Duodenal mucosa (tissue), 2 donors: Measurements from ENCODE around the gene FBLL1.
"Not testable (repeated sequence)": the region's sequence is repeated elsewhere in the genome, so short reads cannot be mapped to it uniquely, and the experiment has no call there.

Experiments used
- H3K27ac ChIP-seq: one replicate; pipeline ENCODE4 v1.7.0; 2013; ENCODE audit warnings: low read depth, low read length
- H3K27me3 ChIP-seq, 2 donors: one replicate each; pipeline ENCODE4 v1.7.0; 2013; ENCODE audit warnings: low read length in 2 of 2, control low read depth in 1 of 2; ENCODE audit not compliant: insufficient read depth in 2 of 2, control insufficient read depth in 1 of 2
- H3K36me3 ChIP-seq, 2 donors: one replicate each; pipeline ENCODE4 v1.7.0; 2013; ENCODE audit warnings: low read length in 2 of 2, control low read depth in 1 of 2; ENCODE audit not compliant: insufficient read depth in 2 of 2, control insufficient read depth in 1 of 2
- H3K4me1 ChIP-seq, 2 donors: one replicate each; pipeline ENCODE4 v1.7.0; 2013; ENCODE audit warnings: low read length in 2 of 2, control low read depth in 1 of 2; ENCODE audit not compliant: insufficient read depth in 2 of 2, control insufficient read depth in 1 of 2
- H3K4me3 ChIP-seq, 2 donors: one replicate each; pipeline ENCODE4 v1.7.0; 2013; ENCODE audit warnings: low read length in 2 of 2, low read depth in 1 of 2
- H3K9ac ChIP-seq, 2 donors: one replicate each; pipeline ENCODE4 v1.7.0; 2013; ENCODE audit warnings: low read length in 2 of 2, low read depth in 1 of 2
- H3K9me3 ChIP-seq, 2 donors: one replicate each; pipeline ENCODE4 v1.7.0; 2013; ENCODE audit warnings: low read length in 2 of 2, control low read depth in 1 of 2; ENCODE audit not compliant: control insufficient read depth in 1 of 2

The FBLL1 gene

DNA sequence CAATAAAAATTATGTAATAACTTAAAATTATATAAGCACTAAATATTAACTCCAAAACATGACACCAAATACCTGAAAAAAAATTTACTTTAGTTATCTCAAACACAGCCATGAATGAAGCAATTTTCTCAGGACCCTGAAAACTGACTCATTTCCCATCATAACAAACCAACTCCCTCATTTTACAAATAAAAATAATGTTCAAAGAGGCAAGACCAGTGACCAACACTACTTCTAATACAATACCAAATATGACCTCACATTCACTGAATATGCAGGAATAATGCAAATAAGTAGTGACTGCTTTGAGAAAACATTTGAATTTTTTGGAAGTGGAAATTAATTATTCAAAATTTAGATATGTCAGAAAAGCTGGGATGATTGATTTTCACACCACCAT is 21.6 kb downstream of the FBLL1 start:
- H3K27ac ChIP-seq, result no peak overlapping the region
- H3K27me3 ChIP-seq, result no peaks in the 10 kb centered on the region
- H3K9me3 ChIP-seq, result no peaks in the 10 kb centered on the region
- peaks cover 12 to 53% of the 10 kb centered on the region in 2 donors for H3K36me3 ChIP-seq
- H3K9ac ChIP-seq, result no peak overlapping the region
- no peaks in the 10 kb centered on the region for H3K4me1 ChIP-seq
- H3K4me3 ChIP-seq, result no peak overlapping the region

GRCh38 chr5:168552146-168552545 is 23.0 kb downstream of the FBLL1 start:
- Histone ChIP-seq H3K4me1 (no peaks in the 10 kb centered on the region), H3K27ac (no peak overlapping the region), H3K27me3 (no peaks in the 10 kb centered on the region), H3K36me3 (peaks cover 17 to 67% of the 10 kb centered on the region in 2 donors), H3K9ac (no peak overlapping the region), H3K4me3 (no peak overlapping the region), H3K9me3 (no peaks in the 10 kb centered on the region)

DNA sequence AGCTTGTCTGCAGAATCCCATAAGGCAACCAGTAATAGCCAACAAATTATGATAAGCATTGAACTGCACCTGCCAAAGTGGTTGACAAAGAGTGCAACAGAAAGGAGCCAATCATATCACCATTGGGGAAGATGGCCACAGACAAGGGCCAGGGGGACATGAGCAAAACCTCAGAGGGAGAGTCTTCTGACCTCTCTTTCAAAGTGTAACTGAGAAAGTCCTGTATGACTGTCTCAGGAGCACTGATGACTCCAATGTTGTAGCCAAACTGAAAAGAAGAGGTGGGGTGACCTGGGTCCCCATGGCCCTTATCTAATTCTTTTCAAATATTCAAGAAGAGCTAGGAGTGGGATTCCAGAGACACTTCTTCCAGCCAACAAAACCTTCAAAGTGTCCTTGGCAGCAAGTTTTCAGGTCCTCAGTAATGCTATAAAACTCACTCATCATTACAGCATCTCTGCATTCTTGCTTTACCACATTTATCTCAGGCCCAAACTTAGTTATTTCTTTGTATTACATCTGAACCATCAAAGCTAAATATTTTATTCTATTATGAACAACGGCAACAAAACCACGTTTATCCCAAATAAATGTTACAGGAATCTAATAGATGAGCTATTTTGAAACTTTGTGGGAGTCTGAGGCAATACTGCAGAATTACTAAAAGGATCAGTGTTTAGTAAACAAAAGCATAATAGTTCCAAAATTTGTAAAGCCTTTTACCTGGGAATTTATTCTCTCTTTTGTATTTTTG is 24.4 kb downstream of the FBLL1 start:
- H3K4me3 ChIP-seq, result no peak overlapping the region

DNA sequence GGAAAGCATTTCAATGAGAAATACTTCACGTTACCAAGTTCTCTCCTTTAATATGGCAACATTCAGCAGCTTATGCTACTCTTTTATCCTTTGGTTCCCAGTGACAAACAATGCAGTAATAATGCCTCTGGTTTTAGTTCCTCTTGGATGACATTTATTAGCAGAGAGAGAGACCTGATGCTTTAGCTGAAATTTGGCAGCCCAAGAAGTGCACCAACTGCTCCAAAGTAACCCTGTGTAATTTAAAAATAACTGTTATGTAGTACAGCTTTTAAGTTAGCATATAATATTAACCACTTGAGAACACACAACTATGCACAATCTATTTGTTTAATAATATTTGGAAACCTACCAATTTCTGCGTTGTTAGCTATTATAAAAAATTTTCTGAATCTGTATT is 28.3 kb downstream of the FBLL1 start:
- Histone ChIP-seq H3K27ac (no peak overlapping the region), H3K4me1 (peaks cover 3 to 4% of the 10 kb centered on the region in 2 donors), H3K9ac (no peak overlapping the region), H3K9me3 (no peaks in the 10 kb centered on the region), H3K36me3 (peaks cover 27 to 84% of the 10 kb centered on the region in 2 donors), H3K4me3 (no peak overlapping the region), H3K27me3 (no peaks in the 10 kb centered on the region)

More for the DNA sequence above, 24.4 kb downstream of the FBLL1 start:
- Histone ChIP-seq H3K9ac (no peak overlapping the region), H3K4me1 (no peaks in the 10 kb centered on the region), H3K36me3 (peaks cover 23 to 70% of the 10 kb centered on the region in 2 donors), H3K27ac (no peak overlapping the region), H3K27me3 (no peaks in the 10 kb centered on the region), H3K9me3 (no peaks in the 10 kb centered on the region)

GRCh38 chr5:168562279-168562678 is 33.2 kb downstream of the FBLL1 start:
- H3K9ac ChIP-seq, result no peak overlapping the region
- H3K27ac ChIP-seq, result no peak overlapping the region
- peaks cover 7 to 11% of the 10 kb centered on the region in 2 donors for H3K4me1 ChIP-seq
- H3K36me3 ChIP-seq, result peaks cover 29 to 72% of the 10 kb centered on the region in 2 donors
- no peaks in the 10 kb centered on the region for H3K9me3 ChIP-seq
- no peak overlapping the region for H3K4me3 ChIP-seq
- no peaks in the 10 kb centered on the region for H3K27me3 ChIP-seq

- peaks cover 23 to 67% of the 10 kb centered on the region in 2 donors for H3K36me3 ChIP-seq
- no peaks in the 10 kb centered on the region for H3K27me3 ChIP-seq
Measured at GRCh38 chr5:168563959-168564358, 34.9 kb downstream of the FBLL1 start.

GRCh38 chr5:168568738-168569137 is 39.6 kb downstream of the FBLL1 start:
- Histone ChIP-seq H3K27me3 (no peaks in the 10 kb centered on the region), H3K4me1 (no peaks in the 10 kb centered on the region), H3K9me3 (no peaks in the 10 kb centered on the region), H3K9ac (no peak overlapping the region), H3K36me3 (peaks cover 17 to 34% of the 10 kb centered on the region in 2 donors), H3K27ac (no peak overlapping the region), H3K4me3 (no peak overlapping the region)

More at GRCh38 chr5:168563959-168564358, 34.9 kb downstream of the FBLL1 start:
- Histone ChIP-seq H3K4me3 (no peak overlapping the region), H3K9me3 (no peaks in the 10 kb centered on the region), H3K9ac (no peak overlapping the region), H3K27ac (no peak overlapping the region), H3K4me1 (peaks cover 7 to 11% of the 10 kb centered on the region in 2 donors)

DNA sequence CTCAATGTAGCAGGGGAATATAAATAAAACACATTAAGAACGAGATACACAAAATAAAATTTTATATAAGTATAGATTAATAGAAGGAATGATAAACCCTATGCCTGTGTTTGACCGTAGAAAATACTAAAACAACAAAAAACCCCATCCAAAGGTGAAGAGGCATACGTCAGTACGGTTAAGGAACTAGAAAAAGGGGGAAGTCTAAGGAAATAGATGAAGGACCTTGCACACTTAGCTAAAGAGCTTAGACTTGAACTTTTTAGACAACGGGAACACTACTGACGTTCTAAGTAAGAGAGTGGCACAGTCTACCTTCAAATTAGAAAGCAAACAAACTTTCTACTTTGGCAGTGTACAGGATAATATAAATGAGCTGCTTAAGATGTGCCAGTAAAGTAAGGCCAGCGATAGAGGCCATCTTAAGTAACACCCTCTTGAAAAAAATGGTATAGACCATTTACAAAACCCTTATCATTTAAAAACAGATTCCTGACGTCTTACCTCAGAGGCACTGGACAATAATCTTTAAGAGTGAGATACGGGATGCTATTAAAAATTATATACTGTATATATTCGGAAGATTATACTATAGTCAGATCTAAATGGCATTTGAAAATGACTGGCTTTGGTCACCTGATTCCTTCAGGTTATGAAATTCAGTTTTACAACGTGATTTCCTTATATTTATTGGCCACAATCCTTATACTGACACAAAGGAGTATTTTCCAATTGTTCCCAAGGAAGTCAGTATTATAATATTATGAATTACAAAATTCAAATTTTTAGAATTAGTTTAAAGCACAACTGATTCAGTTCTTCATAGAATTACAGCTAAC is 41.6 kb downstream of the FBLL1 start:
- H3K27me3 ChIP-seq, result no peaks in the 10 kb centered on the region
- peaks cover 7 to 27% of the 10 kb centered on the region in 2 donors for H3K36me3 ChIP-seq
- no peak overlapping the region for H3K27ac ChIP-seq
- H3K4me1 ChIP-seq, result peaks cover 6% of the 10 kb centered on the region in 2 donors
- H3K9me3 ChIP-seq, result no peaks in the 10 kb centered on the region
- H3K4me3 ChIP-seq, result no peak overlapping the region
- H3K9ac ChIP-seq, result no peak overlapping the region

- H3K27ac ChIP-seq, H3K4me3 ChIP-seq, H3K9ac ChIP-seq, H3K9me3 ChIP-seq, H3K36me3 ChIP-seq, H3K27me3 ChIP-seq: not testable (repeated sequence)
- peaks cover 17 to 22% of the 10 kb centered on the region in 2 donors for H3K4me1 ChIP-seq
Measured at GRCh38 chr5:168573663-168574062, 44.6 kb downstream of the FBLL1 start.

GRCh38 chr5:168574156-168574555 is 45.1 kb downstream of the FBLL1 start:
- not testable (repeated sequence) for H3K4me3 ChIP-seq, H3K9ac ChIP-seq

More at GRCh38 chr5:168574156-168574555, 45.1 kb downstream of the FBLL1 start:
- peaks cover 17 to 22% of the 10 kb centered on the region in 2 donors for H3K4me1 ChIP-seq
- H3K9me3 ChIP-seq, H3K36me3 ChIP-seq, H3K27me3 ChIP-seq, H3K27ac ChIP-seq: not testable (repeated sequence)
